ENCODE measurements around the gene SEM1.

The SEM1 gene

DNA sequence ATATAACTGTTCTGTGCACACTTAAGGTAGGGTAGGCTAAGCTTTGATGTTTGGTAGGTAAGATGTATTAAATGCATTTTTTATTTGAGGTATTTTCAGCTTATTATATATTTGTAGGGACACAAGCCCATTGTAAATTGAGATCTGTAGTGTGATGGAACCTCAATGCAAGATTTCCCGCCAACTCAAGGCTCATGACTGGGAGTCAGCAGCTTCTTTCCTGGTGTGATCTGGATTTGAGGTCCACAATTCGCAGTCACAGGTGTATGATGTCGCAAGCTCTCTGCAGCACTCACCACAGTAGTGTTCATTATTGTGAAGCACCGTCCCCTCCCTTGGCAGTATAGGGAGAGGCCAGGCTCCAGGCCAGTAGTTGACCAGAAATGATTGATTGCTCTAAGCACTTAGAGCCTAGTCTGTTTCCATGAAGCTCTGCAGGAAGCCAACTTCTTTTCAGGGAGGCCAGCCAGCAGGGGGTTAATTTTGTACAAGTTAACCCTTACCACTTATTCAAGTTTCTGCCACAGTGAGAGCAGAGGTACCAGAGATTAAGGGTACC lies 54.9 kb downstream of the SEM1 start:
- Histone ChIP-seq H3K4me3 (replicated peaks; ENCODE audit: insufficient read depth, low read length) (no peak overlapping the region), H3K27ac (replicated peaks) (no peak overlapping the region), H3K27me3 (ENCODE audit: insufficient read depth, poor library complexity, severe bottlenecking) (no peaks in the 10 kb centered on the region)
- DNase-seq (ENCODE audit: low read depth in 1 of 2, low spot score in 1 of 2), result no peak
- TF ChIP-seq GABPA (IDR thresholded peaks at IDR 0.05; ENCODE audit: low read depth) (no peak), SPI1 (IDR thresholded peaks at IDR 0.05; ENCODE audit: borderline replicate concordance, low read depth) (no peak), POLR2AphosphoS5 (IDR thresholded peaks at IDR 0.05; ENCODE audit: low read depth) (no peak)
- TF ChIP-seq, protein P1, sequence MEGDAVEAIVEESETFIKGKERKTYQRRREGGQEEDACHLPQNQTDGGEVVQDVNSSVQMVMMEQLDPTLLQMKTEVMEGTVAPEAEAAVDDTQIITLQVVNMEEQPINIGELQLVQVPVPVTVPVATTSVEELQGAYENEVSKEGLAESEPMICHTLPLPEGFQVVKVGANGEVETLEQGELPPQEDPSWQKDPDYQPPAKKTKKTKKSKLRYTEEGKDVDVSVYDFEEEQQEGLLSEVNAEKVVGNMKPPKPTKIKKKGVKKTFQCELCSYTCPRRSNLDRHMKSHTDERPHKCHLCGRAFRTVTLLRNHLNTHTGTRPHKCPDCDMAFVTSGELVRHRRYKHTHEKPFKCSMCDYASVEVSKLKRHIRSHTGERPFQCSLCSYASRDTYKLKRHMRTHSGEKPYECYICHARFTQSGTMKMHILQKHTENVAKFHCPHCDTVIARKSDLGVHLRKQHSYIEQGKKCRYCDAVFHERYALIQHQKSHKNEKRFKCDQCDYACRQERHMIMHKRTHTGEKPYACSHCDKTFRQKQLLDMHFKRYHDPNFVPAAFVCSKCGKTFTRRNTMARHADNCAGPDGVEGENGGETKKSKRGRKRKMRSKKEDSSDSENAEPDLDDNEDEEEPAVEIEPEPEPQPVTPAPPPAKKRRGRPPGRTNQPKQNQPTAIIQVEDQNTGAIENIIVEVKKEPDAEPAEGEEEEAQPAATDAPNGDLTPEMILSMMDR (IDR thresholded peaks at IDR 0.05; ENCODE audit: insufficient read depth, low read length), result no peak
- TF ChIP-seq, protein P2, sequence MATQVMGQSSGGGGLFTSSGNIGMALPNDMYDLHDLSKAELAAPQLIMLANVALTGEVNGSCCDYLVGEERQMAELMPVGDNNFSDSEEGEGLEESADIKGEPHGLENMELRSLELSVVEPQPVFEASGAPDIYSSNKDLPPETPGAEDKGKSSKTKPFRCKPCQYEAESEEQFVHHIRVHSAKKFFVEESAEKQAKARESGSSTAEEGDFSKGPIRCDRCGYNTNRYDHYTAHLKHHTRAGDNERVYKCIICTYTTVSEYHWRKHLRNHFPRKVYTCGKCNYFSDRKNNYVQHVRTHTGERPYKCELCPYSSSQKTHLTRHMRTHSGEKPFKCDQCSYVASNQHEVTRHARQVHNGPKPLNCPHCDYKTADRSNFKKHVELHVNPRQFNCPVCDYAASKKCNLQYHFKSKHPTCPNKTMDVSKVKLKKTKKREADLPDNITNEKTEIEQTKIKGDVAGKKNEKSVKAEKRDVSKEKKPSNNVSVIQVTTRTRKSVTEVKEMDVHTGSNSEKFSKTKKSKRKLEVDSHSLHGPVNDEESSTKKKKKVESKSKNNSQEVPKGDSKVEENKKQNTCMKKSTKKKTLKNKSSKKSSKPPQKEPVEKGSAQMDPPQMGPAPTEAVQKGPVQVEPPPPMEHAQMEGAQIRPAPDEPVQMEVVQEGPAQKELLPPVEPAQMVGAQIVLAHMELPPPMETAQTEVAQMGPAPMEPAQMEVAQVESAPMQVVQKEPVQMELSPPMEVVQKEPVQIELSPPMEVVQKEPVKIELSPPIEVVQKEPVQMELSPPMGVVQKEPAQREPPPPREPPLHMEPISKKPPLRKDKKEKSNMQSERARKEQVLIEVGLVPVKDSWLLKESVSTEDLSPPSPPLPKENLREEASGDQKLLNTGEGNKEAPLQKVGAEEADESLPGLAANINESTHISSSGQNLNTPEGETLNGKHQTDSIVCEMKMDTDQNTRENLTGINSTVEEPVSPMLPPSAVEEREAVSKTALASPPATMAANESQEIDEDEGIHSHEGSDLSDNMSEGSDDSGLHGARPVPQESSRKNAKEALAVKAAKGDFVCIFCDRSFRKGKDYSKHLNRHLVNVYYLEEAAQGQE (IDR thresholded peaks at IDR 0.05; ENCODE audit: insufficient replicate concordance, low read depth), result no peak

DNA sequence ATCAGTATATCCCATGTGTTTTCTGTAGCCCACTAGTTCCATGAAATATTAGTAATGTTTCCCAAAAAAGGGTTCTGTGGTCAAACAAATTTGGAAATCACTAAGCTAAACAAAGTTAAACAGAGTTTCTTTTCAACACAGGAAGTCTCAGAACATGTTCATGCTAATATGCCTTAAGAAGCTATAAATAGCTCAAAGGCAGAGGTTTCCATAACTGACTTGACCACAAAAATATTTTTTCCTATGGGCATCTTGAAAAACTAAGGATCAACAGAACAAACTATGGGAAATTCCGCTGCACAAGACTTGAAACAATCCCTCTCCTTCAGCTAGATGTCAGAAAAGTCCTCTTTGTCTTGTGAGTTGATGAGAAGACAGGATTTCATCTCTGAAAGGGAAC lies 59.7 kb downstream of the SEM1 start:
- Histone ChIP-seq H3K27me3 (ENCODE audit: insufficient read depth, poor library complexity, severe bottlenecking) (peaks cover 2% of the 10 kb centered on the region), H3K27ac (replicated peaks) (no peak overlapping the region), H3K4me3 (replicated peaks; ENCODE audit: insufficient read depth, low read length) (no peak overlapping the region)
- TF ChIP-seq, protein P2 (IDR thresholded peaks at IDR 0.05; ENCODE audit: insufficient replicate concordance, low read depth), result no peak
- TF ChIP-seq POLR2AphosphoS5 (IDR thresholded peaks at IDR 0.05; ENCODE audit: low read depth), result no peak
- no peak for TF ChIP-seq GABPA (IDR thresholded peaks at IDR 0.05; ENCODE audit: low read depth)
- TF ChIP-seq, protein P1 (IDR thresholded peaks at IDR 0.05; ENCODE audit: insufficient read depth, low read length), result no peak
- TF ChIP-seq SPI1 (IDR thresholded peaks at IDR 0.05; ENCODE audit: borderline replicate concordance, low read depth), result no peak
- no peak for DNase-seq (ENCODE audit: low read depth in 1 of 2, low spot score in 1 of 2)

DNA sequence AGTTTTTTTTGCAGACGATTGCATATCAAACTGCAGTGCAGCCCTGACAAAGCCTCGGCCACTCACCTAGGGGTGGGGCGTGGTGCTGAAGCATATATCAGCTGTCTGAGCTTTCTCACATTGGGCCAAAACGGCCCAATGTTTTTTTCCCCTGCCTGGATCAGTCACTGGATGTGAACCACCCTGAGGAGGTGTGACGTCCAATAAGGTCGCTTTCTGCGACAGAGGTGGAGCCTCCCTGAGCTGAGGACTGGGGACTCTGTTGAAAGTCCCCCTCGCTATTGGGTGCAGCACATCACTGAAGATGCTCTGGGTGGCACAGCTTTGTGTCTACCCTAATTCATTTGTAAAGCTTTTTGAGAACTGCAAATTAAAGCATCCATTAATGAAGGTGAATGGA lies 60.9 kb downstream of the SEM1 start:
- no peak for TF ChIP-seq GABPA (IDR thresholded peaks at IDR 0.05; ENCODE audit: low read depth)
- no peak for TF ChIP-seq POLR2AphosphoS5 (IDR thresholded peaks at IDR 0.05; ENCODE audit: low read depth)
- TF ChIP-seq, protein P2 (IDR thresholded peaks at IDR 0.05; ENCODE audit: insufficient replicate concordance, low read depth), result no peak
- TF ChIP-seq, protein P1 (IDR thresholded peaks at IDR 0.05; ENCODE audit: insufficient read depth, low read length), result no peak
- no peak for TF ChIP-seq SPI1 (IDR thresholded peaks at IDR 0.05; ENCODE audit: borderline replicate concordance, low read depth)
- H3K27ac ChIP-seq (replicated peaks), result no peak overlapping the region
- H3K4me3 ChIP-seq (replicated peaks; ENCODE audit: insufficient read depth, low read length), result no peak overlapping the region
- no peak for DNase-seq (ENCODE audit: low read depth in 1 of 2, low spot score in 1 of 2)
- peaks cover 2% of the 10 kb centered on the region for H3K27me3 ChIP-seq (ENCODE audit: insufficient read depth, poor library complexity, severe bottlenecking)

All from HL-60 (cell line).